Dendritic cell treated with granulocyte-macrophage colony-stimulating factor and Interleukin-4, amounts not matched to agents 40 ng/mL and 50 ng/mL, for 4 days (primary cell): ENCODE data around the gene INPP1.
"Not testable (repeated sequence)": the region's sequence is repeated elsewhere in the genome, so short reads cannot be mapped to it uniquely, and the experiment has no call there.

Experiments
- H3K27ac Mint-ChIP-seq: one replicate; pipeline ENCODE4 v1.8.0; 2022; ENCODE audit warnings: mild to moderate bottlenecking, mixed read lengths
- H3K27me3 Mint-ChIP-seq: one replicate; pipeline ENCODE4 v1.8.0; 2022; ENCODE audit warnings: mild to moderate bottlenecking, mixed read lengths
- H3K36me3 Mint-ChIP-seq: one replicate; pipeline ENCODE4 v1.8.0; 2022; ENCODE audit warnings: low read depth, mixed read lengths
- H3K4me1 Mint-ChIP-seq: one replicate; pipeline ENCODE4 v1.8.0; 2022; ENCODE audit warnings: low read depth, mixed read lengths
- H3K4me3 Mint-ChIP-seq: one replicate; pipeline ENCODE4 v1.8.0; 2022; ENCODE audit warnings: mild to moderate bottlenecking, moderate library complexity, mixed read lengths
- H3K9me3 Mint-ChIP-seq: one replicate; pipeline ENCODE4 v1.8.0; 2022; ENCODE audit warnings: mixed read lengths
- intact Hi-C: fragments of 100-400 bp; cut with micrococcal nuclease; formaldehyde crosslinking; loops from one replicate; pipeline ENCODE4 v1.15.0; 2022

Gene INPP1

DNA sequence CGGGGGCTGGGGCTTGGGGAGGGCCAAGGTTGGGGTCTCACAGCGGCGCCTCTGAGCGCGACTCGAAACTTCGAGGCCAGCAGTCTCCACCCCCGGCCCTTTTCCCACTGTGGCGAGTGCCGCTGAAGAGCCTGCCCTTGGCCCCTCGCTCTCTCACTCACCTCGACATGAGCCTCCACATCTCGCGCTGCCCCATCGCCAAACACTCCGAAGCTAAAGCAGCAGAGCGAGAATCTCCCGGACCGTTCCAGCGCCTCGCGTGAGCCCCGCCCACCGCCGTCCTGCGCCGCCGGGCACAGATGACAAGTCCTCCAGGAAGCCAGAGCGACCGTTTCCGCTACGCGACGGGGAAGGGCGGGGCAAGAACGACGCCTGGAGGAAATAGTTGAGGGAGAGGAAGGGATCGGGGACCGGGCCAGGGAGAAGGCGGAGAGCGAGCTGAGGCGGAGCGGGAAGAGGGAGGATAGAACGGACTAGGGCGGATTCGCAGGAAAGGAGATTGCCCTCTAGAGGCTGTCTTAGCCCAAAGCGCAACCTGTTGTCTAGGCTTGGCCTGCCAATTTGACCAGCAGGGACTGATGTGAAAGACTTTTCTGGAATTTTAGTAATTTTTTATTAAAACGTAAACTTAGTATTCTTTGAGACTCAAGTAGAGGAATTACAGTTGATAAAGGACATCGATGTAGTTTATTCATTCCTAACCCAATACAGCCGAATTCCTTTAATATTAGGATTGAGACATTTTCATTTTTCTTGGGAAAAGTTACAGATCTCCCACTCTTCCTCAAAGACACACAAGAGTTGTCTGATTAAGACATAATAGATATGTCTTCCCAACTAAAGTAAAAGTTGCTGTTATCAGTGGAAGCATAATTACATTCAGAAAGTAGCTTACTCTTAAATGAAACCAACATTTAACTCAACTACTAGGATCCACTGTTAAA lies 23.6 kb upstream of the INPP1 start, which contains the start of gene HIBCH:
Gene HIBCH, minus strand, starts transcription at position 272 of the 944 bp plus-strand sequence. Its CDS starts 76 bp downstream, at position 196.
- Mint-ChIP-seq H3K27me3 (no peaks in the 10 kb centered on the region), H3K9me3 (no peaks in the 10 kb centered on the region), H3K4me1 (peaks cover 15% of the 10 kb centered on the region), H3K36me3 (peaks cover 8% of the 10 kb centered on the region), H3K4me3 (peak within 1 kb of the TSS; percentile 82), H3K27ac (peak within 1 kb of the TSS; percentile 80)
- intact Hi-C loops, result loop anchor here (2.0 to 10.0 kb wide), 3 partner anchors 23 to 658 kb away; partner anchors contain the start of genes ASNSD1, INPP1, ORMDL1 and PMS1

DNA sequence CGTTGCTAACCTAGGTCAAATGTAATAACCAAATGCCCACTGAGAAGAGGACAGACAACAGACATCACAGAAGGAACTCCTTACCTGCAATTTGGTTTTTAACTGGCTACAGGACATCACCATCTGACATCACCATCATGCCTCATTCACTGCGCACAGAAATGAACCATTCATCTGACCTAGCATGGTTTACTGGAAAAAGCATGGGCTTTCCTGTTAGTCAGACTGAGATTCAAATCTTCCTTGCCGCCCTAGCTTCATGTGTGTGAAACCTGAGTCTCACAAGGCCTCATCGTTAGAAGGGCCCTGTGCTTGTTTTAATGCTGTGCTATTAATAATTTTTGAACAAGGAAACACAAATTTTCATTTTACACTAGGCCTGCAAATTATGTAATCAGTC lies 22.7 kb upstream of the INPP1 start:
- Mint-ChIP-seq H3K36me3 (peaks cover 8% of the 10 kb centered on the region), H3K4me3 (no peak overlapping the region), H3K27me3 (no peaks in the 10 kb centered on the region), H3K4me1 (peaks cover 15% of the 10 kb centered on the region), H3K9me3 (no peaks in the 10 kb centered on the region), H3K27ac (no peak overlapping the region)
- intact Hi-C loops, result loop anchor here (5.0 kb wide), 1 partner anchor 658 kb away; the partner anchor contains the start of gene ASNSD1

DNA sequence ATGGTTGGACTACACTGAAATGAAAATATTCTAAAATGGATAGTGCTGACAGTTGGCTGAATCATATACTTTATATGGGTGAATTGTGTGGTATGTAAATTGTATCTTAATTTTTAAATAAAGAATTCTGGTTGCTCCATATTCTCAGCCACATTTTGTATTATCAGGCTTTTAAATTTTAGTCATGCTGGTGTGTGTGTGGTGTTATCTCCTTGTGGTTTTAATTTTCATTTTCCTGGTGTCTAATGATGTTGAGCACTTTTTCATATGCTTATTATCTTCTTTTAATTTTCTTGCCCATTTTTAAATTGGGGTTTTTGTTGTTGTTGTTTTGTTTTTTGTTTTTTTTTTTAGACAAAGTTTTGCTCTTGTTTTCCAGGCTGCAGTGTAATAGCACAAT lies 20.0 kb upstream of the INPP1 start:
- Mint-ChIP-seq H3K27me3 (no peaks in the 10 kb centered on the region), H3K4me1 (peaks cover 8% of the 10 kb centered on the region), H3K27ac (no peak overlapping the region), H3K9me3 (no peaks in the 10 kb centered on the region), H3K4me3 (no peak overlapping the region), H3K36me3 (peaks cover 8% of the 10 kb centered on the region)
- intact Hi-C loops, result loop anchor here (5.0 kb wide), 1 partner anchor 661 kb away; the partner anchor contains the start of gene ASNSD1

DNA sequence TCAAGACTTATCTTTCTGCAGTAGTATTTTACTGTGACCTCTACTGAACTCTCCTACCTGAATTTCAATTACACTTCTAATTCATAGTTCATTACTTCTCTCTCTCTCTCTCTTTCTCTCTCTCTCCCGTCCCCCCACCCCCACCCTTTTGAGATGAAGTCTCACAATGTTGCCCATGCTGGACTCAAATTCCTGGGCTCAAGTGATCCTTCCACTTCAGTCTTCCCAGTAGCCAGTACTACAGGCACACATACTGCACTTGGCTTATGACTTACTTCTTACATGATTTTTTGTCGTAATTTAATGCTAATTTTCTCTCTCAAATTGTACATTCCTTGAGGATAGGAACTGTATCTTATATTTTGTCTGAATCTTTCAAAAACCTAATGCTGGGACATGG lies 17.8 kb upstream of the INPP1 start:
- Mint-ChIP-seq H3K4me3 (no peak overlapping the region), H3K27ac (no peak overlapping the region), H3K27me3 (no peaks in the 10 kb centered on the region), H3K4me1 (no peaks in the 10 kb centered on the region), H3K36me3 (no peaks in the 10 kb centered on the region), H3K9me3 (no peaks in the 10 kb centered on the region)
- intact Hi-C loops, result no loop called here

DNA sequence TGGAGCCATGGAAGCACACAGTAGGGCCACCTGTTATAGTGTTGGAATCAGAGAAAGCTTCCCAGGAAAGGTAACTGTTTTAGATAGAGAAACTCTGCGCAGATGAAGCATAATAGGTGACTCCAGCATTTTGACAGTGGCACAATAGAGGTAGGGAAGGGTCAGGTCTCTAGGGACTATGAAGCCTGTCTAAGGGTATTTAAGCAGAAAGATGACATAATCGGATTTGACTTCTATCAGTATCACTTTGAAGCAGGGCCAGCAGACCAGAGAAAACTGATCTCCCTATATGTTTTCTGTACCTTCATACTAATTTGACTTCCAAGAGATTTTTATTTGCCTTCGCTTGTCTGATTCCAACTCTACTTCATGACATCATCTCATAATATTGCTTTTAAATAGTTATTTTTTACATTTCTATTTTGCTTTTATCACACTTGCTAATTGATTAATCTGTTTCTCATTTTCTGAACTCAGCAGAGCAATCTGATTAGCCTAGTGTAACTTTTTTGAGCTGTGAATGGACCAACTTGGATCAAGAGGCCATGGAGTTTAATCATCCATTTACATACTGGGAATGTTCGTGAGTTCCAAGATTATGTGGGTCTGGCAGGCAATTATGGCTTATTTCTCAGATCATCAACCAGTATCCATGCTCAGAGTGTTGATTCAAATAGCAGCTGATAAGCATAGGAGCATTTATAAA lies 15.4 kb upstream of the INPP1 start:
- Mint-ChIP-seq H3K27me3 (no peaks in the 10 kb centered on the region), H3K4me1 (no peaks in the 10 kb centered on the region), H3K27ac (no peak overlapping the region), H3K4me3 (no peak overlapping the region), H3K36me3 (no peaks in the 10 kb centered on the region), H3K9me3 (no peaks in the 10 kb centered on the region)
- intact Hi-C loops, result no loop called here

DNA sequence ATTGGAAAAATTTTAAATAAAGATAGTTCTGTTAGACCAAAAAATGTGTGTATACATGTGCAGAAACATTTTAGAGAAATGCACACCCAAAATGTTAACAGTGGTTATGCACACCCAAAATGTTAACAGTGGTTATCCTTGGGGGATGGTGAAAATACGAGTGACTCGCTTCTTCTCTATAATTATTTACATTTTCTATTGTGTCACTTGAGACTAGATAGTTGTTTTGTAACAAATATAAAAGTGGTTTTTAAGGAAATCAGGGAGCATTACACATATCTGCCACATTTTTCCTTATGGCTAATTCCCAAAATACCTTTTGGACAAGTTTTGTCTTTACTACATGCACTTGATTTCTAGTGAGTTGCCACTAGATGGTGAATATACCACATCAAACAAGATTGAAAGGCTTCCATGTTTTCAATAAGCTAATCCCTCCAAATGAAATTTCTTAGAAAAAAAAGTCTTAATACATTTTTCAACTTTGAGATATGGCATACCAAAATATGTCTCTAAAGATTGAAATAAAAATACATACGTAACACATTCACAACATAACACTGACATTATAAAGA lies 14.7 kb upstream of the INPP1 start:
- Mint-ChIP-seq H3K9me3 (no peaks in the 10 kb centered on the region), H3K27me3 (no peaks in the 10 kb centered on the region), H3K27ac (no peak overlapping the region), H3K4me1 (no peaks in the 10 kb centered on the region), H3K4me3 (no peak overlapping the region), H3K36me3 (no peaks in the 10 kb centered on the region)
- intact Hi-C loops, result no loop called here

DNA sequence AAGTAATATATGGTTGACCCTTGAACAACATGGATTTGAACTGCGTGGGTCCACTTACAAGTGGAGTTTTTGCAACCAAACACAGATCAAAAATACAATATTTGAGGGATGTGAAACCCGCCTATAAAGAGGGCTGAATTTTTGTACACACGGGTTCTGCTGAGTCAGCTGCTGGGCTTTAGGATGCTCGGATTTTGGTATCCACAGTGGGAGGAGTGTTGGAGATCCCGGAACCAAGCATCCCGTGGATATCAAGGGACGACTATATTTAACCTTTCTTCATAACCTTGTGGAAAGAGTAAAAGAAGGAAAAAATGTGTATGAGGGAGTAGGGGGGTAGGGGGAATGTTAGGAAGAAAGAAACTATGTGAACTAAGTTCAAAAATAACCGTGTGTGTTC lies 10.0 kb upstream of the INPP1 start:
- H3K4me3 Mint-ChIP-seq, result no peak overlapping the region
- intact Hi-C loops, result no loop called here

DNA sequence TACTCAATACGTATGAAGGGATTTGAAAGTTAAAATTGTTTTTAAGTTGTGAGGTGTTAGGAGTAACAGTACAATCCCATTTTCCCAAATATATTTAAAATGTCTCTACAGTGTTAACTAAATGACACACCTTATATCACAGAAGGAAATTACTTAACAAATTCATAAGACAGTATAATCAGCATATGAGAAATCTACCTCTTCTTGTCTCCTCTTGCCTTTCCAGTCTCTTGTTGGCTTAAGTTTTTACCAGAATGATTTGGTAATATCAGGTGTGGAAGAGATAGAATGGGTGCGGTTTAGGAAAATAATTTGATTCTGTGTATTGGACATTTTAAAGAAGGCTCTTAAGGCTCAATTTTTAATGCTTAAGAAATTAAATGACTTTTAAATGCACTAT lies 9.5 kb upstream of the INPP1 start:
- H3K4me1 Mint-ChIP-seq, result peaks cover 5% of the 10 kb centered on the region
- H3K4me3 Mint-ChIP-seq, result no peak overlapping the region
- H3K27me3 Mint-ChIP-seq, result no peaks in the 10 kb centered on the region
- H3K27ac Mint-ChIP-seq, result no peak overlapping the region
- no peaks in the 10 kb centered on the region for H3K36me3 Mint-ChIP-seq
- intact Hi-C loops, result no loop called here
- H3K9me3 Mint-ChIP-seq, result no peaks in the 10 kb centered on the region

More for the DNA sequence above, 10.0 kb upstream of the INPP1 start:
- Mint-ChIP-seq H3K27ac (no peak overlapping the region), H3K4me1 (peaks cover 5% of the 10 kb centered on the region), H3K9me3 (no peaks in the 10 kb centered on the region), H3K36me3 (no peaks in the 10 kb centered on the region), H3K27me3 (no peaks in the 10 kb centered on the region)

DNA sequence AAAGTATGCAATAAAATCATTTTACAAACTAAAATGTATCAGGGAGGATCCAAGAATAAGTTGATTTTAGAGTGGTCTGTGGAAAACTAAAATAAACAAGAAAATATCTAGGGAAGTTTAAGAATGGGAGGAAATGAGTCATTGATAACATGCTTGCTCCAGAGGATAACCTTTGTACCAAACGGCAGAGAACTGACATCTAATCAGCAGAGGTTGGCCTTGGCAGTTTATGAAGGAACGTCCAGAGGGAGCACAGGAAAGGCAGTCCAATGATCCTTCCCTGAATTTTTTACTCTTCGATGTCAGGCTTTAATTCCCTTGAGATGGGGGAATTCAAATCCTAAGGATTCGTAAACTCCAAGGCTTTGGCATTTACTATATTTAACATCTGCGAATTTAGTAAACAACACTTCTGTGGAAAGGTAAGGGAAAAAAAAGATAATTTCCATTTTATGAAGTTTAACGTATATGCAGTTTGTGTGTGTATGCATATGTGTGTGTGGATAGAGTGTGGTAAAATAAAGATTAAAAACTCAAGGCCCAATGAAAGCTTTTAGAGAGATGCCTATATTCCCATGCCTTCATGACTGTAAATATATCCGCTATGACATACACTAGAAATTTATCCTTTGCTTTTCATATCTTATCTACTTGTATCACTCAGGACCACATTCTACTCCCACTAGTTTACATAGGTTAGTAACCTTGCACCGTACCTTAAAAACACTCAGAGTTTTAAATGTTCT lies 8.7 kb upstream of the INPP1 start:
- no peaks in the 10 kb centered on the region for H3K9me3 Mint-ChIP-seq
- no peaks in the 10 kb centered on the region for H3K36me3 Mint-ChIP-seq
- peaks cover 5% of the 10 kb centered on the region for H3K4me1 Mint-ChIP-seq
- no peaks in the 10 kb centered on the region for H3K27me3 Mint-ChIP-seq
- H3K27ac Mint-ChIP-seq, result no peak overlapping the region
- intact Hi-C loops, result no loop called here
- no peak overlapping the region for H3K4me3 Mint-ChIP-seq

DNA sequence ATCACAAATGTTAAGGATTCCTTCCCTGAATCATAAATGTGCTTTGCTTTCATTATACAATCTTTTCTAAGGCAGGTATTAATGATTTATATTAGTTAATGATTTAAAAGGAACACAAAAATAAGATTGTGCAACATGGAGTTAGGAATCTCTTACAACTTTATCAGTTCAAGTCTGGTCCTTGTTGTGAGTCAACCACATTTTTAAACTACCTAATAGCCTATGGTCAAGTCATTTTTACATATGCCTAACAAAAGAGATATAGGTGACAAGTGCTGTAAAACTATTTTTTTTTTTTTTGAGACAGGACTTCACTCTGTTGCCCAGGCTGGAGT lies 8.2 kb upstream of the INPP1 start:
- no peaks in the 10 kb centered on the region for H3K9me3 Mint-ChIP-seq
- no peaks in the 10 kb centered on the region for H3K27me3 Mint-ChIP-seq
- no peak overlapping the region for H3K4me3 Mint-ChIP-seq
- H3K36me3 Mint-ChIP-seq, result no peaks in the 10 kb centered on the region
- intact Hi-C loops, result no loop called here
- H3K27ac Mint-ChIP-seq, result no peak overlapping the region
- H3K4me1 Mint-ChIP-seq, result peaks cover 5% of the 10 kb centered on the region

DNA sequence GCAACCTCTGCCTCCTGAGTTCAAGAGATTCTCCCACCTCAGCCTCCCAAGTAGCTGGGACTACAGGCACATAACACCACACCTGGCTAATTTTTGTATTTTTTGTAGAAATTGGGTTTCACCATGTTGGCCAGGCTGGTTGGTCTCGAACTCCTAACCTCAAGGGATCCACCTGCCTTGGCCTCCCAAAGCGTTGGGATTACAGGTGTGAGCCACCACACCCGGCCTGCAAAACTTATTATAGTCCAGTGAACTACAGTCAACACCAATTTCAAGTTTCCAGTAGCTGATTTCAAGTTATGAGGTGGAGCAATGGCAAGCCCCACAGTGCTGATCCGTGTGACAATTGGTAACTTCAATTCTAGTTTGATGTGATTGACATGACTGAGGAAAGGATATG lies 7.8 kb upstream of the INPP1 start:
- intact Hi-C loops, H3K4me1 Mint-ChIP-seq, H3K4me3 Mint-ChIP-seq, H3K27ac Mint-ChIP-seq, H3K9me3 Mint-ChIP-seq, H3K36me3 Mint-ChIP-seq, H3K27me3 Mint-ChIP-seq: not testable (repeated sequence)

DNA sequence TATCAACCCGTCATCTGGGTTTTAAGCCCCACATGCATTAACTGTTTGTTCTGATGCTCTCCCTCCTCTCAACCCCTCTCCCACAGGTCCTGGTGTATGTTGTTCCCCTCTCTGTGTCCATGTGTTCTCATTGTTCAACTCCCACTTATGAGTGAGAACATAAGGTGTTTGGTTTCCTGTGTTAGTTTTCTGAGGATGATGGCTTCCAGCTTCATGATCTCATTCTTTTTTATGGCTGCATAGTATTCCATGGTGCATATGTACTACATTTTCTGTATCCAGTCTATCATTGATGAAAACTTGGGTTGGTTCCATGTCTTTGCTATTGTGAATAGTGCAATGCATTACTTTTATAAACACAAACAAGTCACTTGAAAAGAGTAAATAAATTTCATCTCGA lies 7.0 kb upstream of the INPP1 start:
- no peak overlapping the region for H3K4me3 Mint-ChIP-seq
- peaks cover 5% of the 10 kb centered on the region for H3K4me1 Mint-ChIP-seq
- H3K9me3 Mint-ChIP-seq, result no peaks in the 10 kb centered on the region
- H3K27me3 Mint-ChIP-seq, result no peaks in the 10 kb centered on the region
- H3K27ac Mint-ChIP-seq, result no peak overlapping the region
- H3K36me3 Mint-ChIP-seq, result no peaks in the 10 kb centered on the region
- intact Hi-C loops, result no loop called here

DNA sequence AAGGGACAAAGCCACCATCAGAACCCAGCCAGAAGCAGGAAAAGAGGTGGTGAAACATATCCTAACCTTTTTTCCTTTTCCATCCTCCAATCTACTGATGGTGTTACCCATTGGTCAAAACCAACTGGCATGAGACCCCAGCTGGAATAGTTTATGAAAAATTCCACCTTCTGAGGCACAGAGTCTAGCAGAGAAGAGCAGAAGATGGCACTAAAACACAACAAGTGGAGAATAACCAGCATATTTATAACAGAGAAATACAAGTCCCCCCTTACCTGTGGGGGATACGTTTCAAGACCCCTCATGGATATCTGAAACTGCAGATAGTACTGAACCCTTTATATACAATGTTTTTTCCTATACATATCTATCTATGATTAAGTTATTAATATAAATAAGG lies 4.9 kb upstream of the INPP1 start:
- peaks cover 14% of the 10 kb centered on the region for H3K4me1 Mint-ChIP-seq
- intact Hi-C loops, result no loop called here
- no peaks in the 10 kb centered on the region for H3K9me3 Mint-ChIP-seq
- H3K36me3 Mint-ChIP-seq, result no peaks in the 10 kb centered on the region
- no peak overlapping the region for H3K27ac Mint-ChIP-seq
- no peak overlapping the region for H3K4me3 Mint-ChIP-seq
- H3K27me3 Mint-ChIP-seq, result no peaks in the 10 kb centered on the region
